ENCODE measurements around the gene STRC.
"Not testable (repeated sequence)": the region's sequence is repeated elsewhere in the genome, so short reads cannot be mapped to it uniquely, and the experiment has no call there.

DNA sequence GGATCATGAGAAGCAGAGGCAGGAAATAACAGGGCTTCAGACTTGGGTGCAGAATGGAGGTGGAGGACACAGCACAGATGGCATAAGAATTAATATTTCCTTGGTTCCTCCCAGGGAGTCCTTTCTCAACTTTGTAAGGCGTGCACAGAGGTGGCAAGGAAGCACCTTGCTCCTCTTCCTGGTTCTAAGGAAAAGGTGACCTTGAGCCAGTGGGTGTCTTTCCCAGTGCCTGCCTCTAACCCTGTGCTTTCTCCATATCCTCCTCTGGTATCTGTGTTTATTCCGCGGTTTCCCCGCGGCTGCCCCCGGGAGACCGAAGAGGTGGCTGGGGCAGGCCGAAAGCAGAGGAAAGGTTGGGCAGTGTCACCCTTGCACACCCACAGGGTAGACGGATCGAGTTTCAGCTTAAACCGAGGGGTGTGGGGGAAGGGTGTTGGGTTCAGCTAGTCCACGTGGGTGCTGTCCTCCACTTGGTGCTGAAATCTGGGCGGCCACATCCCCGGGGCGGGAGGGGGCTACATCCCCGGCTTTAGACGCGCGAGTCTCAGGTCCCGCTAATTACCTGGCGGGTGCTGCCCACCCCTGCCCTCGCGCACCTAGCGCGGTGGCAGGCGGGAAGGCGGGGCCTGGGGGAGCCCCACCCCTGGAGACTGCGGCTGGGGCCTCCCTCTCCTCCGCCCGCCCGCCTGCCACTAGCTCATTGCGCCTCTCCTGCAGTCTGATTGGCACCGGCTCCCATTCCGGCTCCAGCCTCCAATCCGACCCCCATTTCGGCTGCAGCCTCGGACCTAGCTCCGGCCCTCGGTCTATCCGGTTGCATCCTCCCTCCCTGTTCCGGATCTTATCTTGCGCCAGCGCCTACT is 25.0 kb downstream of the STRC start, which contains the start of gene CKMT1B:
- TF ChIP-seq, protein P1, sequence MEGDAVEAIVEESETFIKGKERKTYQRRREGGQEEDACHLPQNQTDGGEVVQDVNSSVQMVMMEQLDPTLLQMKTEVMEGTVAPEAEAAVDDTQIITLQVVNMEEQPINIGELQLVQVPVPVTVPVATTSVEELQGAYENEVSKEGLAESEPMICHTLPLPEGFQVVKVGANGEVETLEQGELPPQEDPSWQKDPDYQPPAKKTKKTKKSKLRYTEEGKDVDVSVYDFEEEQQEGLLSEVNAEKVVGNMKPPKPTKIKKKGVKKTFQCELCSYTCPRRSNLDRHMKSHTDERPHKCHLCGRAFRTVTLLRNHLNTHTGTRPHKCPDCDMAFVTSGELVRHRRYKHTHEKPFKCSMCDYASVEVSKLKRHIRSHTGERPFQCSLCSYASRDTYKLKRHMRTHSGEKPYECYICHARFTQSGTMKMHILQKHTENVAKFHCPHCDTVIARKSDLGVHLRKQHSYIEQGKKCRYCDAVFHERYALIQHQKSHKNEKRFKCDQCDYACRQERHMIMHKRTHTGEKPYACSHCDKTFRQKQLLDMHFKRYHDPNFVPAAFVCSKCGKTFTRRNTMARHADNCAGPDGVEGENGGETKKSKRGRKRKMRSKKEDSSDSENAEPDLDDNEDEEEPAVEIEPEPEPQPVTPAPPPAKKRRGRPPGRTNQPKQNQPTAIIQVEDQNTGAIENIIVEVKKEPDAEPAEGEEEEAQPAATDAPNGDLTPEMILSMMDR (IDR thresholded peaks at IDR 0.05): not testable (repeated sequence)
- not testable (repeated sequence) for TF ChIP-seq POLR2A (IDR thresholded peaks at IDR 0.05)

All from esophagus squamous epithelium (tissue), 4 donors.